ENCODE measurements around the gene LDB2. TPM values are rescaled to one million over a fixed set of nuclear protein-coding genes. Genes with fewer than 3 reads are reported as not detected.

LDB2 gene
- polyA plus RNA-seq, 2 of the 4 experiments (the other 2 are of a cell fraction) = not detected

DNA sequence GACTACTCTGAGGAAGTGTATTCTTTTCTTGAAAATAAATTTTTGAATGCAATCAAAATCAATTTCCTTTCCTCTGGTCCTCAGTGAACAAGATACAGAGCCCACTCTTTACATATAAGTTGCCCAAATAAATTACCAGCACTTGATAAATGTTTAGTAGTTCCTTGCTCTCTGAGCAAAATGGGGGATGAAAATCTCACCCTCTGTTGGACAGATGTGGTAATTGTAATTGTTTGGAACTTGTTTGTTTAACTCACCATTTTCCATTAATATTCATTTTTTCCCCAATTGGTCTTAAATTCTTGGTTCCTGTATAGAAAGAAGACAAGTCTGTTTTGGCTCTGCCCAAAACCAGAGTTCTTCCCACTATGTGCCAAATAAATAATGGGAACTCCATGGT, 146.3 kb downstream of the LDB2 start:
- ATAC-seq (no peak), FAIRE-seq (no peak), DNase-seq (ENCODE audit: low read depth in 1 of 2, low spot score in 1 of 2) (no peak)
- Histone ChIP-seq H3K9me3 (no peaks in the 10 kb centered on the region), H3K4me2 (no peak overlapping the region), H3K4me1 (no peaks in the 10 kb centered on the region), H3K4me3 (no peak overlapping the region), H3K27ac (no peak overlapping the region)
- CTCF ChIA-PET = no interaction called here
- TF ChIP-seq, protein P1, sequence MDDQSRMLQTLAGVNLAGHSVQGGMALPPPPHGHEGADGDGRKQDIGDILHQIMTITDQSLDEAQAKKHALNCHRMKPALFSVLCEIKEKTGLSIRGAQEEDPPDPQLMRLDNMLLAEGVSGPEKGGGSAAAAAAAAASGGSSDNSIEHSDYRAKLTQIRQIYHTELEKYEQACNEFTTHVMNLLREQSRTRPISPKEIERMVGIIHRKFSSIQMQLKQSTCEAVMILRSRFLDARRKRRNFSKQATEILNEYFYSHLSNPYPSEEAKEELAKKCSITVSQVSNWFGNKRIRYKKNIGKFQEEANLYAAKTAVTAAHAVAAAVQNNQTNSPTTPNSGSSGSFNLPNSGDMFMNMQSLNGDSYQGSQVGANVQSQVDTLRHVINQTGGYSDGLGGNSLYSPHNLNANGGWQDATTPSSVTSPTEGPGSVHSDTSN (IDR thresholded peaks at IDR 0.05) = no peak
- TF ChIP-seq CHD2 (IDR thresholded peaks at IDR 0.05; ENCODE audit: low read length, partially characterized antibody) = no peak
- TF ChIP-seq CEBPB (IDR thresholded peaks at IDR 0.05) = no peak
- TF ChIP-seq, protein P2, sequence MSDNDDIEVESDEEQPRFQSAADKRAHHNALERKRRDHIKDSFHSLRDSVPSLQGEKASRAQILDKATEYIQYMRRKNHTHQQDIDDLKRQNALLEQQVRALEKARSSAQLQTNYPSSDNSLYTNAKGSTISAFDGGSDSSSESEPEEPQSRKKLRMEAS (IDR thresholded peaks at IDR 0.05) = no peak
- TF ChIP-seq RAD21 (conservative IDR thresholded peaks at IDR 0.05 in 1 of 2, IDR thresholded peaks at IDR 0.05 in 1 of 2) = no peak
- TF ChIP-seq BHLHE40 (IDR thresholded peaks at IDR 0.05; ENCODE audit: low read depth, low read length) = no peak
- TF ChIP-seq ZC3H11A (IDR thresholded peaks at IDR 0.05) = no peak
- TF ChIP-seq, protein P3, sequence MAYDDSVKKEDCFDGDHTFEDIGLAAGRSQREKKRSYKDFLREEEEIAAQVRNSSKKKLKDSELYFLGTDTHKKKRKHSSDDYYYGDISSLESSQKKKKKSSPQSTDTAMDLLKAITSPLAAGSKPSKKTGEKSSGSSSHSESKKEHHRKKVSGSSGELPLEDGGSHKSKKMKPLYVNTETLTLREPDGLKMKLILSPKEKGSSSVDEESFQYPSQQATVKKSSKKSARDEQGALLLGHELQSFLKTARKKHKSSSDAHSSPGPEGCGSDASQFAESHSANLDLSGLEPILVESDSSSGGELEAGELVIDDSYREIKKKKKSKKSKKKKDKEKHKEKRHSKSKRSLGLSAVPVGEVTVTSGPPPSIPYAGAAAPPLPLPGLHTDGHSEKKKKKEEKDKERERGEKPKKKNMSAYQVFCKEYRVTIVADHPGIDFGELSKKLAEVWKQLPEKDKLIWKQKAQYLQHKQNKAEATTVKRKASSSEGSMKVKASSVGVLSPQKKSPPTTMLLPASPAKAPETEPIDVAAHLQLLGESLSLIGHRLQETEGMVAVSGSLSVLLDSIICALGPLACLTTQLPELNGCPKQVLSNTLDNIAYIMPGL (CRISPR knock-in tag; IDR thresholded peaks at IDR 0.05; ENCODE audit: borderline replicate concordance) = no peak
- no peak for TF ChIP-seq SREBF2 (IDR thresholded peaks at IDR 0.05)
- TF ChIP-seq RFX5 (IDR thresholded peaks at IDR 0.05) = no peak
- TF ChIP-seq SMC3 (IDR thresholded peaks at IDR 0.05) = no peak
- TF ChIP-seq EHF (CRISPR knock-in tag; IDR thresholded peaks at IDR 0.05) = no peak
- TF ChIP-seq HEYL (CRISPR knock-in tag; IDR thresholded peaks at IDR 0.05) = no peak
- no peak for TF ChIP-seq EHMT2 (IDR thresholded peaks at IDR 0.05; ENCODE audit: low read depth)
- no peak for TF ChIP-seq FOXS1 (CRISPR knock-in tag; IDR thresholded peaks at IDR 0.05)
- POLR2A ChIA-PET = no interaction called here

DNA sequence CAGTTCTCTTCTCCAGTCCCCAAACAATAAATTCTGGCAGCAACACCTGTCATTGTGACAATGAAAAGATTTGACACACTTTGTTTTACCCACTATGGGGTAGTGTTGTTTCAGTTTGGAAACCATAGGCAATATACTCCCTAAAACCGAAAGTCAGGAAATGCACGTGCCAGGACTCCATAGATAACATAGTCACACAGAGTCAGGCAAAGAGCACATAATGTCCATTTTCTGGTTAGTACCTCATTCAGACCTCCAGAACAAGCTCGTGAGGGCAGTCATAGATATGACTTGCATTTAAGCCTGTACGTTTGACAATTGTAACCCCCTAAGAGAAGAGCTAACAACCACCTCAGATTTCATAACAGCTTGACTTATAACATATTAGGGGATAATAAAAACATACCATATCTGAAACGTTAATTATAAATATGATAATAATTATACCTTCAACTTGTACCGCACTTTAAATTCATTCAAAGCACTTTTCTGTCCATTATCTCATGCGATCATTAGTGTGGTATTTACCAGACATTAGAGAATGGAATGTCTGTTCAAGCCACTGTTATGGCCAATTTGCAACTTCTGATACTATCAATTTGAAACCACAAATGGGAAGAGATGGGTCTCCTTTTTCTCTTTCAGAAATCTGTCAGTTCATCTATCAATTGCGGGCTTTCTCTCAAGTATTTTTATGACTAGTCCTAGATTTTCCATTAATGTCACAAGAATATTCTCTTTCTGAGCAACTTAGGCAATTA, 147.4 kb downstream of the LDB2 start:
- H3K27ac ChIP-seq = no peak overlapping the region
- CTCF ChIA-PET = no interaction called here
- H3K9me3 ChIP-seq = no peaks in the 10 kb centered on the region
- no peak for TF ChIP-seq HEYL (CRISPR knock-in tag; IDR thresholded peaks at IDR 0.05)
- no peak for TF ChIP-seq NFE2L2 (conservative IDR thresholded peaks at IDR 0.05; ENCODE audit: low read length)
- TF ChIP-seq, protein P4, sequence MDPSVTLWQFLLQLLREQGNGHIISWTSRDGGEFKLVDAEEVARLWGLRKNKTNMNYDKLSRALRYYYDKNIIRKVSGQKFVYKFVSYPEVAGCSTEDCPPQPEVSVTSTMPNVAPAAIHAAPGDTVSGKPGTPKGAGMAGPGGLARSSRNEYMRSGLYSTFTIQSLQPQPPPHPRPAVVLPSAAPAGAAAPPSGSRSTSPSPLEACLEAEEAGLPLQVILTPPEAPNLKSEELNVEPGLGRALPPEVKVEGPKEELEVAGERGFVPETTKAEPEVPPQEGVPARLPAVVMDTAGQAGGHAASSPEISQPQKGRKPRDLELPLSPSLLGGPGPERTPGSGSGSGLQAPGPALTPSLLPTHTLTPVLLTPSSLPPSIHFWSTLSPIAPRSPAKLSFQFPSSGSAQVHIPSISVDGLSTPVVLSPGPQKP (IDR thresholded peaks at IDR 0.05; ENCODE audit: low read depth, low read length) = no peak
- TF ChIP-seq CHD4 (IDR thresholded peaks at IDR 0.05; ENCODE audit: borderline replicate concordance) = no peak
- TF ChIP-seq, protein P1 (IDR thresholded peaks at IDR 0.05) = no peak
- TF ChIP-seq ESRRA (IDR thresholded peaks at IDR 0.05; ENCODE audit: borderline replicate concordance, low read length) = no peak
- no peak for TF ChIP-seq JUNB (IDR thresholded peaks at IDR 0.05)
- TF ChIP-seq, protein P5, sequence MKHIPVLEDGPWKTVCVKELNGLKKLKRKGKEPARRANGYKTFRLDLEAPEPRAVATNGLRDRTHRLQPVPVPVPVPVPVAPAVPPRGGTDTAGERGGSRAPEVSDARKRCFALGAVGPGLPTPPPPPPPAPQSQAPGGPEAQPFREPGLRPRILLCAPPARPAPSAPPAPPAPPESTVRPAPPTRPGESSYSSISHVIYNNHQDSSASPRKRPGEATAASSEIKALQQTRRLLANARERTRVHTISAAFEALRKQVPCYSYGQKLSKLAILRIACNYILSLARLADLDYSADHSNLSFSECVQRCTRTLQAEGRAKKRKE (CRISPR knock-in tag; IDR thresholded peaks at IDR 0.05; ENCODE audit: low read depth) = no peak
- no peak for TF ChIP-seq NR3C1 (IDR thresholded peaks at IDR 0.05)
- TF ChIP-seq MAFK (IDR thresholded peaks at IDR 0.05; ENCODE audit: partially characterized antibody) = no peak
- no peak for FAIRE-seq
- DNase-seq (ENCODE audit: low read depth in 1 of 2, low spot score in 1 of 2) = no peak
- POLR2A ChIA-PET = no interaction called here
- 19% methylated on average over 8 of the region's 8 CpGs for WGBS (ENCODE audit: missing lambda C conversion rate)
- no peak overlapping the region for H3K4me3 ChIP-seq
- no peak overlapping the region for H3K4me2 ChIP-seq
- ATAC-seq = no peak
- H3K4me1 ChIP-seq = no peaks in the 10 kb centered on the region

Data from A549 (cell line).